Activated T-helper 1 cell treated with anti-CD3 and anti-CD28 coated beads, Interleukin-12 subunit alpha, Interleukin-12 subunit beta, Interleukin-2, Interleukin-4 antibody, amounts not matched to agents 30 ng/mL and 10 ng/mL and 1 ng/mL, durations not matched to agents 14 hours and 24 hours and 36 hours (primary cell): Measurements from ENCODE around the gene ABCC11. TPM values are rescaled to one million over a fixed set of nuclear protein-coding genes. Genes with fewer than 3 reads are reported as not detected.

Experiments used
- DNase-seq: peaks from one replicate; pipeline ENCODE4 v3.0.0; 2021; ENCODE audit warnings: low spot score
- H3K27ac Mint-ChIP-seq: one replicate; pipeline ENCODE4 v1.8.0; 2021; ENCODE audit warnings: mild to moderate bottlenecking, mixed read lengths
- H3K27me3 Mint-ChIP-seq: one replicate; pipeline ENCODE4 v1.8.0; 2022; ENCODE audit warnings: mild to moderate bottlenecking, moderate library complexity, mixed read lengths; ENCODE audit not compliant: insufficient read depth
- H3K36me3 Mint-ChIP-seq: one replicate; pipeline ENCODE4 v1.8.0; 2021; ENCODE audit warnings: low read depth, mixed read lengths
- H3K4me1 Mint-ChIP-seq: one replicate; pipeline ENCODE4 v1.8.0; 2021; ENCODE audit warnings: low read depth, mixed read lengths
- H3K4me3 Mint-ChIP-seq: one replicate; pipeline ENCODE4 v1.8.0; 2021; ENCODE audit warnings: mild to moderate bottlenecking, moderate library complexity, mixed read lengths
- H3K9me3 Mint-ChIP-seq: one replicate; pipeline ENCODE4 v1.8.0; 2021; ENCODE audit warnings: mixed read lengths
- intact Hi-C: fragments of 100-400 bp; cut with micrococcal nuclease; formaldehyde crosslinking; loops from one replicate; pipeline ENCODE4 v1.15.1; 2024
- total RNA-seq: library from RNA; stranded (reverse); gene quantifications from 2 replicates; pipeline ENCODE4 v1.2.3, GENCODE V29; 2022

The ABCC11 gene
- total RNA-seq, 1 donor from 2014 or later: not detected

- H3K4me3 Mint-ChIP-seq: no peak overlapping the region
- intact Hi-C loops: no loop called here
- H3K27ac Mint-ChIP-seq: no peak overlapping the region
- H3K9me3 Mint-ChIP-seq: no peaks in the 10 kb centered on the region
- no peaks in the 10 kb centered on the region for H3K27me3 Mint-ChIP-seq
- H3K36me3 Mint-ChIP-seq: no peaks in the 10 kb centered on the region
- no peaks in the 10 kb centered on the region for H3K4me1 Mint-ChIP-seq
- DNase-seq: no peak
Measured at GRCh38 chr16:48212033-48212432, 35.3 kb downstream of the ABCC11 start.

DNA sequence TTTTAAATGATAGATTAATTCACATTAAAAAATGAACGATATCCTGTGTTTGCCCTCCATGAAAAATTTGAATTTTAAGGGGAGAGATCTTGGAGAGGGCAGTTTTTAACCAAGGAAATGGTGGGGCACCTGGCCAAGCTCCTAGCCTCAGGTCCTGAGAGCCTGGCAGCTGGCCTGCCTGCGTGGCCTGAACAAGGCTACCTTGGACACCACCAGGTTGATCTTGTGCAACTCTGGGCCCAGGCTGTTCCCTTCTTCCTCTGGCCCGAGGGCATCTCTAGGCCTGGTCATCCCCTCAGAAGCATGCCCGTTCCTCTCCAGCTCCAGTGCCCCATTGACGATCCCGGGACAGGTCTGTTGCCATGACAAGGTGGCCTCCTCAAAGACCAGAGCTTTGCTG, 36.6 kb downstream of the ABCC11 start:
- Mint-ChIP-seq H3K4me1 (no peaks in the 10 kb centered on the region), H3K27ac (no peak overlapping the region), H3K27me3 (no peaks in the 10 kb centered on the region), H3K9me3 (no peaks in the 10 kb centered on the region), H3K4me3 (no peak overlapping the region), H3K36me3 (no peaks in the 10 kb centered on the region)
- intact Hi-C loops: no loop called here
- DNase-seq: no peak

DNA sequence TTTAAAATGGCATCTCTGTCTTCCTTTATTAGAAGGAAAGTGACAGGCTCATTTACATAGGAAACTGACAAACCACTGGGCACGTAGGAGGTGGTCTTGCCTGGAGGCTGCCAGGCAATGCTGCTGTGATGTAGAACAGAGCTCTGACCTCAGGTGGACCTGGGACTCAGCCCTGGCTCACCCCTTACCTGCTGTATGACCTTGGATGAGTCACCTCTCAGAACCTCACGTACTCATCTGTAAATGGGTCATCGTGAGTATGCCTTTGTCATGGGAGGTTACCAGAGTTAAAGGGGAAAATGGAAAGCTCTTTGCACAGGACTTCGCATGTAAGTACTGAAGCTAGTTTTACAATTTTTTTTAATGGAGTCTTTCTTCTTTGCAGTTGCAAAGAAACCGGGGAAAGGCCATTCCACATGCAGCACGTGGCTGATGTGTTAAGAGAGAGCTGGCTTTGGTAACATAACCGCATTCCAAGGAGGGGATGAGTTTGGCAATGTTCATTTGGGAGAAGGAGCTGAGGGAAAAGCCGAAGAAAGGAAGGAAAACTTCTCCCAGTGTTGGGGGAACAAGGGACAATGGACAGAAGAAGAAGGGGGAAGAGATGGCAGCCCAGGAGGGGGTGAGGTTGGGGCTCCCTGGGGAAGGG, 40.6 kb downstream of the ABCC11 start:
- Mint-ChIP-seq H3K27me3 (no peaks in the 10 kb centered on the region), H3K4me3 (no peak overlapping the region), H3K36me3 (no peaks in the 10 kb centered on the region), H3K9me3 (no peaks in the 10 kb centered on the region), H3K4me1 (no peaks in the 10 kb centered on the region), H3K27ac (no peak overlapping the region)
- DNase-seq: no peak
- intact Hi-C loops: no loop called here

DNA sequence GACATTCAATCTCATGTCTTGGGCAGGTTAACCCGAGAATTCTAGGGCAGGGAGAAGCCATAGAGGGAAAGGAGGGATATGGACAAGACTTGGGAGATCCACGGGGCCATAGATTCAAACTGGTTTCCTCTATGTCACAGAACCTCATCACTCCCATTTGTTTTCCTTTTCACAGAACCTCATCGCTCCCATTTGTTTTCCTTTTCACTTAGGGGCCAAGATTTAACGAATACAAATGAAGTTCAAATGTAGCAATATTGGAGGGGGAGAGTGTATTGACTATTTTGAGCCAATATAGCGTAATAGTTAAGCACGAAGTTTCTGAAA, 42.6 kb downstream of the ABCC11 start:
- H3K9me3 Mint-ChIP-seq: no peaks in the 10 kb centered on the region
- H3K27ac Mint-ChIP-seq: no peak overlapping the region
- H3K36me3 Mint-ChIP-seq: no peaks in the 10 kb centered on the region
- intact Hi-C loops: no loop called here
- DNase-seq: no peak
- no peaks in the 10 kb centered on the region for H3K4me1 Mint-ChIP-seq
- no peaks in the 10 kb centered on the region for H3K27me3 Mint-ChIP-seq
- H3K4me3 Mint-ChIP-seq: no peak overlapping the region

DNA sequence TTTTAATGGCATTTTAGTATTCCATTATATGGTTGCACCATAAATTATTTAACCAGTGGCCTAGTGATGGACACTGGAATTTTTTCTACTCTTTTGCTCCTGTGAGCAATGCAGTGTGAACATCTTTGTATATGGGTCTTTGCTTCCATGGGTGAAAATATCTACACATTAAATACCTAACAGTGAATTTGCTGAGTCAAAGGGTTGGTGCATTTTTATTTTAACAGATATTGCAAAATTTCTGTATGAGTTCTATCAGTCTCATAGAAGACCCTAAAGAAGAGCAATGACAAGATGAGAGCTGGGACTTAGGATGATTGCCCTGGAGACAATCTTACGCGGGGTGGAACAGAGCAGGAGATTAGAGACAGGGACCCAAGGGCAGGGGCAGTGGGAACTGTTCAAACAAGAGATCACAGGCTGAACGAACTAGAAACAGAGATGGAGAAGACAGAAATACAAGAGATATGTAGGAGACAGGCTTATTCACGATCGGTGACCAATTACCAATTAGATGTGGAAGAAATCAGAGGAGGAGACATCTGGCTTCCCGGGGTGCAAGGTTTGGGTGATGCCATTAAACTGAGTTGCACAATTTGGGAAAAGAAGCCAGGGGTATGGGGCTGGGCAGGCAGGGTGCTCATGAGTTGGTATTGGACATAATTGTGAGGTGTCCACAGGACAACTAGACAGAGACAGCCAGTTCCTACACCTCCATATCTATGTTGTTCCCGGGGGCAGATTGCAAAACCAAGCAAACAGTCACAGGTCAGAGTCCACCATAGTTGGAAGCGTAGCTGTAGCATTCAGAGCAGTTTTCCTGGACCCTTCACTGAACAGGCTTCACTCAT, 43.1 kb downstream of the ABCC11 start:
- no peaks in the 10 kb centered on the region for H3K9me3 Mint-ChIP-seq

DNA sequence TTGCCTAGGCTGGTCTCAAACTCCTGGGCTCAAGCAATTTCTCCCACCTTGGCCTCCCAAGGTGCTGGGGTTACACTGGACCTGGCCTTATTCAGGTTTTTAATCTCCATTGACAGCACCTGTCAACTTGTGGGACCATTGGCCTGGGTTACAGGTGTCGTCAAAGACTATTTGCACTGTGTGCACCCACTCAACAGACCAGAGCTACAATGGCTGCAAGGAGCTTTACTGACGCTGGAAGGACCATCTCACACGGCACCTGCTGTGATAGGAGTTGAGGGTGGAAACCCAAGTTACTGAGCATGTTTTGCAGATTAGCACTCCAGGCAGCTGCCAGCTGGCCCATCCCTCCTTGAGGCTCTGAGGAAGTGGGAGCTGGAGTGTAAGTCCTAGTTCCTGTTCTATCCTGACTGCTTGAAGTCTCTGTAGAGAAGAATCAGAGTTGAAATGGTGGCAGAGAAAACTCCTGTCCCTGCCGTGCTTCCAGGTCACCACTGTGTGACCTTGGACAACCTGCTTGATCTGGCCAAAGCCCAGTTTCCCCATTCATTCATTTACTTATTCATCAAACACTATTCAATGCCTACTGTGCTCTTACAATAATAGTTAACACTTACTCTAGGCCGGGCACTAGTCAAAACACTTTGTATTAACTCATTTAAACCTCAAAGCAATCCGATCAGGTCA, 45.7 kb downstream of the ABCC11 start:
- Mint-ChIP-seq H3K9me3 (no peaks in the 10 kb centered on the region), H3K27ac (no peak overlapping the region), H3K4me1 (no peaks in the 10 kb centered on the region), H3K4me3 (no peak overlapping the region), H3K36me3 (no peaks in the 10 kb centered on the region), H3K27me3 (peaks cover 2% of the 10 kb centered on the region)
- no peak for DNase-seq
- intact Hi-C loops: no loop called here

More for the DNA sequence above, 43.1 kb downstream of the ABCC11 start:
- no peaks in the 10 kb centered on the region for H3K36me3 Mint-ChIP-seq
- no peak for DNase-seq
- no peak overlapping the region for H3K27ac Mint-ChIP-seq
- no peak overlapping the region for H3K4me3 Mint-ChIP-seq
- H3K4me1 Mint-ChIP-seq: no peaks in the 10 kb centered on the region
- intact Hi-C loops: no loop called here
- peaks cover 2% of the 10 kb centered on the region for H3K27me3 Mint-ChIP-seq

DNA sequence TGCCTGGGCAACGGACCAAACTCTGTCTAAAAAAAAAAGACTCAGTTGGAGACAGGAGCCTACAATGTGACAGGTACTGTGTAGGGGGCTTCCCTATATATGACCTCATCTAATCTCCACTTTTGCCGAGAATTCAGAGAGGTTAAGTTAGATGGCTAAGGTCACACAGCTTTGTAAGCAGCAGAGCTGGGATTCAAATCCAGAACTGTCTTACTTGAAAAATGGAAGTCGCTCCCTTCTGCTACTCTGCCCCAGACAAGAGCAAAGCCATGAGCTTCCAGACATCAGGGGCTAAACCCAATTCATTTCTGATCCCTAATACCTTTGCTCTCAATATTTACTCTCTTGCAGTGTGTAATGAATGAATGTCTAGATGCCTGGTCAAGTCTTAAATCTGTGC, 50.0 kb downstream of the ABCC11 start:
- intact Hi-C loops: no loop called here
- no peaks in the 10 kb centered on the region for H3K36me3 Mint-ChIP-seq
- DNase-seq: no peak
- no peak overlapping the region for H3K27ac Mint-ChIP-seq
- peaks cover 2% of the 10 kb centered on the region for H3K27me3 Mint-ChIP-seq
- no peak overlapping the region for H3K4me3 Mint-ChIP-seq
- no peaks in the 10 kb centered on the region for H3K9me3 Mint-ChIP-seq
- H3K4me1 Mint-ChIP-seq: no peaks in the 10 kb centered on the region

- intact Hi-C loops: no loop called here
- Mint-ChIP-seq H3K4me3 (no peak overlapping the region), H3K27ac (no peak overlapping the region), H3K27me3 (peaks cover 2% of the 10 kb centered on the region), H3K36me3 (no peaks in the 10 kb centered on the region), H3K9me3 (no peaks in the 10 kb centered on the region), H3K4me1 (no peaks in the 10 kb centered on the region)
- no peak for DNase-seq
Measured at GRCh38 chr16:48194828-48195556, 52.3 kb downstream of the ABCC11 start.

DNA sequence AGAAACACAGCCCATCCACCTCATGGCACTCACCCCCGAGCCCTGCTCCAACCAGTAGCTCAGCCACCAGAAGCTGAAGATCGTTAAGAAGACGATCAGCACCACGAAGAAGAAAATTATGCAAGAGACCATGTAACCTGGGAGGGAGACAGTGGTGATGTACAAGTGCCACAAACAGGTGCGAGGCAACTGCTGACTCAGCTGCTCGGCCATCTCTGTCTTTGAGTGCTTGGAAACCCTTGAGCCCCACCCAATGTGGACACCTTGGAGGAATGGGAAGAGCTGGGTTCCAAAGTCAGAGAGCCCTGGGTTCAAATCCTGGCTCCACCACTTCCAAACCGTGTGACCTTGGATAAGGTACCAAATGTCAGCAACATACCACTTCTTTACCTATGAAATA, 53.5 kb downstream of the ABCC11 start:
- Mint-ChIP-seq H3K27ac (no peak overlapping the region), H3K27me3 (no peaks in the 10 kb centered on the region), H3K4me1 (peaks cover under 1% of the 10 kb centered on the region), H3K4me3 (no peak overlapping the region), H3K36me3 (no peaks in the 10 kb centered on the region), H3K9me3 (no peaks in the 10 kb centered on the region)
- intact Hi-C loops: no loop called here
- no peak for DNase-seq

DNA sequence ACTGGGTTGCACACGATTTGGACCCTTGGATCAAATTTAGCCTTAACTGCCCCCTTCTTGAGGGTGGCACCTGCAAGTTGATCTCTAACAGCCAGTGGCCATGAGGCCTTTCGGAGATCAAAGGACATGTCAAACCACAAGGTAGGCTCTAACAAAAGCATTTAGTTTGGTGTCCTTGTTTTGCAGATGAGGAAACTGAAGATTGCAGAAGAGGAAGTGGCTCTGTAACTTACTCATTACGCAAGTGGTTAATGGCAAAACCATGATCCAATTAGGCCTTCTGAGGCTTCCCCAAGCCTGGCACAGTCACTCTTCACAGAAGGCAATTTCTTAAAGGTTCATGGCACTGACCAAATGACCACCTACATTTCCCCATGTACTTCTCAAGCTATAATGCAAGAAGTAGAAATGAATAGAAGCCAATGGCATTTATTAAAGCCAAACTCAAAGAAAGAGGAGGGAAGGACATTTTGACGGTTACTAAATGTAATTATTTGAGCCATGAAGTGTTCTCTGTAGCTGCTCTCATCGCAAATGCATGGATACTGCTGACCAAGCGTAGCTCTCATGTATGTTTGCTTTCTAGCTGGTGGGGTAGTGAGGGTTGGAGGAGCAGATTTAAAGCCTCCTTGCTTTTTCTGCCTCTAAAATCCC, 58.8 kb downstream of the ABCC11 start:
- peaks cover 3% of the 10 kb centered on the region for H3K27me3 Mint-ChIP-seq
- H3K4me3 Mint-ChIP-seq: no peak overlapping the region
- peaks cover 10% of the 10 kb centered on the region for H3K4me1 Mint-ChIP-seq
- no peak overlapping the region for H3K27ac Mint-ChIP-seq
- intact Hi-C loops: no loop called here
- no peaks in the 10 kb centered on the region for H3K36me3 Mint-ChIP-seq
- H3K9me3 Mint-ChIP-seq: no peaks in the 10 kb centered on the region
- DNase-seq: no peak

GRCh38 chr16:48187779-48188178, 59.6 kb downstream of the ABCC11 start:
- no peaks in the 10 kb centered on the region for H3K9me3 Mint-ChIP-seq
- peaks cover 3% of the 10 kb centered on the region for H3K27me3 Mint-ChIP-seq
- H3K4me1 Mint-ChIP-seq: peaks cover 10% of the 10 kb centered on the region
- intact Hi-C loops: no loop called here
- no peak overlapping the region for H3K4me3 Mint-ChIP-seq
- no peaks in the 10 kb centered on the region for H3K36me3 Mint-ChIP-seq
- no peak overlapping the region for H3K27ac Mint-ChIP-seq
- DNase-seq: no peak

DNA sequence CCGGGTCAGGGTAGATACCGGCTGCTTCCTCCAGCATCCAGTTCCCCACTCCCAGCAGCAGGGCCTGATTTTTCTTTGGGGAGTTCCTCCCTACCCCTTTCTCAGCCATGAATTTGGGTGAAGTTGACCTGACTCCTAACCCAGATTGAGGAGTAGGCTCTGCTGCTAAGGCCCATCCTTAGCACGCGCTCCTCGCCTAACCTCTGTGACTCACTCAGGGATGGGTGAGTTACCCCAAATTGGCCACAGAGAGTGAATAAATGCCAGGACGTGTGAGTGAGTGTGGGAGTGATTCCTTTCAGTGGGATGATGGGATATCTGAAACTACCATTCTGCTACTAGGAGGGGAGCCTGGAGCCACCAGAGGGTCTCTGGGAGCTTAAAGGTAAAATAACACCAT, 62.7 kb downstream of the ABCC11 start:
- Mint-ChIP-seq H3K27ac (no peak overlapping the region), H3K4me1 (peaks cover 10% of the 10 kb centered on the region), H3K27me3 (peaks cover 3% of the 10 kb centered on the region), H3K9me3 (no peaks in the 10 kb centered on the region), H3K36me3 (no peaks in the 10 kb centered on the region), H3K4me3 (no peak overlapping the region)
- DNase-seq: no peak
- intact Hi-C loops: no loop called here
